GM18907 (cell line): ENCODE measurements around the gene AGAP1.

ENCODE experiments used
- ATAC-seq: cut with Tn5 transposase; IDR thresholded peaks from one replicate; pipeline ENCODE4 v1.9.1; 2021; ENCODE audit warnings: mild to moderate bottlenecking, moderate library complexity; ENCODE audit not compliant: unreplicated experiment

The AGAP1 gene

DNA sequence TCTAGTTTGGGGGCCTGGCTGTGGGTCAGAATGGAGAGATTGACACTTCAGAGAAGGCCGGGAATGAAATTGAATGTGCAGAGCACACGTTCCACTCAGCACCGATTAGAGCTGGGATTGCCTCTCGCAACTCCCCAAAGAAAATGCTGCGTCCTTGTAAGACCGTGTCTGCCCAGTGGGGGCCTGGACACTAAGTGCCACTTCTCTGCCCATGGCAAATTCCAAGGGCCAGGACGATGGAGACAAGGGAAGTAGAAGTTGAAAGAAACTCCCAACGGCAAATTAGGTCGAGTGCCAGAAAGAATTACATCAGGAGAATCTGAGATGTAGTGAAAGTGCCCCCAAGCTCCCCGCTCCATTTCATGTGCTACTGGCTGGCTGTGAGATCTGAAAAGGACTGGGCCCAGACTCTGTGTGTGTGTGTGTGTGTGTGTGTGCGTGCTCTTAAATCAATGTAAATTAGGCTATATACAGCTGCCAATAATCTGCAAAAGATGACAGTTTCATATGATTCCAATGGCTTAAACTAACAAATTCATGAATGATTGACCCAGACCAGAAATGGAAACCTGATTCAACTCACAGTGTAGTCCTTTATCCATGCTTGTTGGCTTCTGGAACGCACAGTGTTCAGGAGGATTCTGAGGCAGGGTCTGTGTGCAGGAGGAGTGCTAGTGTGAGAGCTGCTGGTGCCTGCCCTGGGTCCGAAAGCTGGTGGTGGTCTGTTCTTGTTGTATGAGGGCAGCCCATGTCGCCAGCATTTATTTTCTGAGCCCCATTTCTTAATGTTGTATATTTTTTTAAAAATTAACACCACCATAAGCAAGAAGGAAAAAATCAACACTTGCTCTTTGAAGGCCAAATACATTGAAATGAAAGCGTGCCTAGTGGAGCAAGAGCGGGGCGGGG, 234.3 kb downstream of the AGAP1 start:
- no peak for ATAC-seq

DNA sequence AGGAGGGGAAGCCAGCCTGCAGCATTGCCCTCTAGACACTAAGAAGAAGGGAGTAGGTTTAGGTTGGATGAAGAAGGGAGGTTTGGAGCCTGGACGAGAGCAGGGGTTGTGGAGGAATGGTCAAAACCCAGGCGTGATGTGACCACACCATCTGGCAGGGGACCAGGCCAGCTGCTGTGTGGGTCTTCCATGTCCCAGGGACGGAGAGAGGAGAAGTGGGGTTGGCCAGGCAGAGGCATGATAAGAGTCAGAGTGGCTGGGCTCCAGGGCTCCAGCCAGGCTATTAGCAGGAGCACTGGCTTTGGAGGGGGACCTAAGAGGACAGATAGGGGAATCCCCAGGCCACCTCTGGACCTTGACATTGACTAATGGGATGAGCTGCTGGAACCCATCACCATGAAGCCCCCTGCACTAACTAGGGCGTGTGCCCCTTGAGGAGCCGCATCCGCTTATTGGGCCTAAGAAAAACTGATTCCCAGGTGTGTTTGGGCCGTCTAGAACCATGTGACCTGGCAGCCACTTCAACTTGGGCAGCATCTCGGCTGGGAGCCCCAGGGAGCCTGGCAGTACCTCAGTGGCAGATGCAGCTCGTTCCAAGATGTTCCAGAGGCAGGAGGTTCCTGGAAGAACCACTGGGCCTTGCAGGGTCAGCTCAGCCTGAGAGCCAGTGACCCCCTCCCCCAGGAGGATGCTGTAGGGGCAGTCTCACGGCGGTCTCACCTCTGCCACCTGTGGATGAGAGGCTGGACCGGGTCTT, 235.1 kb downstream of the AGAP1 start:
- ATAC-seq, result no peak

DNA sequence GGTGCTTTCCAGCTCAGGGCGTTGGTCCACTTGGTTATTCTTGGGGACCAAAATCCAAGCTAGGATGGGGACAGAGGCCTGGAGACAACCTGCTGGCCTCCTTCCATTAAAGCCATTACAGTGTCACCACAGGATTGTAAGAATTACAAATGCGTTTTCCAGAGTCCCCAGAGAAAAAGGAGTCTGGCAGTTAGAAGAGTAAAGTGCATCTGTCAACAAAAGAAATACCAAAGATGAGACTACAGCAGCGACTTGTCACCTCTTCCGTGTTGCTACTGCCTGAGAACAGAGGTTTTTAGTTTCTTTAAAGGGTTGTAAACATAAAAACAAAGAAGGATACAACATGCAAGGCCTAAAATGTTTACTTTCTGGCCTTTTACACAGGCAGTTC, 235.7 kb downstream of the AGAP1 start:
- ATAC-seq, result no peak

DNA sequence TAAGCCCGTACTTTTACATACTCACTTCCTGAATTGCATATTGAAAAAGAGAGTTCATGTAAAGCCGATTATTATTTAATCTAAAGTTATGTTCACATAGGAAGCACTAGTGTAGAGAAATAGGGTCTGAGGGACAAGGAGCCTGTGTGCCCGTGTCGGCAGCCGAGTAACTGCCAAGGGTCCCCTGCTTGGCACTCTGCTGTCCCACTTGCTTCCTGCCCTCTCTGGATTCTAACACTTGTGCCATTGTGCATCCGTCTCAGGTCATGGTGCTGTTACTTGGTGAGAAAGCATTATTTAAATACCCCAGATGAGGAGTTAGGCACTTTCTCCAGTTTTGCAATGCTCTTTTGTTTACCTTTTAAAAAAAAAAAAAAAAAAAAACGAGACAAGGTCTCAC, 236.3 kb downstream of the AGAP1 start:
- no peak for ATAC-seq

DNA sequence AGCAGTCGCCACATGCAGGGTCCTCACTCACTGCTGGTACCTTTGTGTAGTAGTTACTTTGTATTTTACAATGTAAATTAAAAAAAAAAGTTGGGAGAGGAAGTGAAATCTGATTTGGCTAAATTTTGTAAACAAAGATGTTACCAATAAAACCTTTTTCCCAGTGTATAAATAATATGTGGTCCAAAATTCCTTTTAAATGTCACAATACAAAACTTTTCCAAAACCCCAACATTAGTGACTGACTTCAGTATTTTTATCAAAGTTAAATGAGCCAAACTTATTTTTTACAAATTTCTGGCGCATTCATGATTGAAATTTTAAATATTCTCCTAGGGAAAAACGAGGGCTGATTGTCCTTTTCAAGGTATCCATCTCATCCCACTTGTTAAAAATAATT, 239.9 kb downstream of the AGAP1 start:
- ATAC-seq, result no peak

DNA sequence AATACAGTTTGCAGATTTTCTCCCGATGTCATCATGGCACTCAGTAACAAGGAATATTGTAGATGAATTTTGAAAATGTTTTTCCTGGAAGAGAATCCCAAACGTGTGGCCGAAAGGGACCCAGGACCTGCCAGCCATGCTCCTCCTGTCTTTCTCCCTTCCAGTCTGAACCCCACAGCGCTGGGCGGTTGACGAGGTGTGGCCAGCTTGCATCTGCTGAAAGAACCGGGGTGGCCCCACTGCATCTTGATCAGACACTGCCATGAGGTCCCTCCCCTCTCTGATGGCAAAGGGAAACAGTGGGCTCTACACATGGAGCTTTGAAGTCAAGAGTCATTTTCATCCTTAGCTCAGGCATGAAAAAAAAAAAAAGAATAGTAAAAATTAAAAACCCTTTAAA, 240.3 kb downstream of the AGAP1 start:
- no peak for ATAC-seq

DNA sequence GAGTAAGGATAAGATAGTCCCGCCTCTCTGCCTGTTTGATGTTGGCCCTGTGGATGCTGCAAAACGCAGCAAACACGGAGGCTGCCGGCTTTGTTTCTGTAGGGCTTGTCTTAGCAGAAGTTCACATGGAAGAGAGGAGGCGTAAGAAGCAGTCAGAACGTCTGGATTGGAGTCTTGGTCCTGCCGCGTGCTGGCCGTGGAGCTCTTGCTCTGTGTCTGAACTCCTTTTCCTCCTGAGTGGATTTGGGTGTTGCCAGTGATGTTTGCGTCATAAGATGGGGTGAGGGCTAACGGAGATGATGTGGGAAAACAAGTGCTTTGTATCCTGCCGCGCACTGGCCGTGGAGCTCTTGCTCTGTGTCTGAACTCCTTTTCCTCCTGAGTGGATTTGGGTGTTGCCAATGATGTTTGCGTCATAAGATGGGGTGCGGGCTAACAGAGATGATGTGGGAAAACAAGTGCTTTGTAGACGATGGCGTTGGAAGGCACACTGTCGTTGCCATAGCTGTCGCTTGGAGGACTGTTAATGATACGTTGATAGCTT, 240.9 kb downstream of the AGAP1 start:
- ATAC-seq, result no peak

DNA sequence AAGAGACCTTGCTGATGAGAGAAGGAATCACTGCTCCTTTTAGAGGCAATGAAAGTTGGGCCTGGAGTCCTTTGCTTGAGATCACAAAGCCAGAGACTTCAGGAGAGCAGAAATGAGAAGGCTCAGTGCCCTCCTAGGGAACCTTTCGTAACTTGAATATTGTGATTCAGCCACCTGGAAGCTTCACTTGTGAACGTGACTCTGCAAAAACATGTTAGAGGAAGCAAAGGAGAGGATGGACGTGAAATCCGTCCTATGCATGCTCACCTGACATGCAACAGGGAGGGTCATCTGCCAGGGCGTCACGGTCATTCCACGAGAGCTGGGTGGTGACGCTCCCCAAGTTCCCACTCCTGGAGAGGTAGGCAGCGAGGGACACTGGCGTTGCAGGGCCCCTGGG, 243.6 kb downstream of the AGAP1 start:
- ATAC-seq, result no peak

DNA sequence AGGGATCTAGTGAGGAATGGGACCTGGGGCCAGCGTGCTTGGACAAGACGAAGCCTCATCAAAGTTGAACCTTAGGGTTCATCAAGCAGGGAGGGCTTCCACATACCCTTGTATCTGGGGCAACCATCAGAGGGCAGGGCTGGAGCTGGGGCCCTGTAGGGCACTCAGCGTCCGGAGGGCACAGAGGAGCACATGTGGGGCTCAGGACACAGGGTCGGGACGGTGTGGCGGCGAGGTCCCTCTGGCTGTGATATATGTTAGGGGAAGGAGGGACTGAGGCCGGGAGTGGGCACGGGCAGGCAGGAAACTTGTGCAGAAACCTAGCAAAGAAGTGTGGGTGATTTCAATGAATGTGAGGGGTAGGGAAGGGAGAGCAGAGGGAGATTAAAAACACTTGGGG, 244.0 kb downstream of the AGAP1 start:
- ATAC-seq, result no peak

DNA sequence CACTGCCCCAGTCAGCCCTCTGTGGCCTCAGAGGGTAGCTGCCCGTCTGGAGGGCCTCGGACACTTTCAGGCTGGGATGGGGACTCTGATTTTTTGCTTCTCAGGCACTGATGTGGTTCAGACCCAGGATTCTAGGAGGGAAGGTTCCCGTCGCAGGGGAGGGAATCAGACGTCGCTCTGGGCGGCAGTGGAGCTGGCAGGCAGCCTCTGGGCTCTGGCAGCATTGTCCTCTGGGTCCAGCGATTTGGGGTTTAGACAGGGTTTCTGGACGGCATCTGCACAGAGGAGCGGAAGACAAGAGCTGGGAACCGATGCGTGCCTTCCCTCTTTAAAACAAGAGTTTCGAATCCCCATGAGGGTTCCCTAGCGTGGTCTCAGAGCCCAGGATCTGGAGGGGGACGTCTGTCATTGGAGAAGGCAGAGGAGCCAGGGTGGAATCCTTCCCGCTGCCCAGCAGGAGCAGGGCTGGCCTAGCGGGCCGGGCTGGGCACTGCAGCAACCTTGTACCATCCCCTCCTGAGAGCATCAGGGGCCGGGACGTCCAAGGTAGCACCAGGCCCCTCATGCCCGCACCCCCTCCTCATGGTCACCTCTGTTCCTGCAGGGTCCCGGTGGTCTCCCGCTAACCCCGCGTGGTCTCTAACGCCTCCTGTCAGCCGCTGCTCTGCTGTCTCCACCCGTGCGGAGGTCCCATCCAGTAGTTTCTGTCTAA, 246.0 kb downstream of the AGAP1 start:
- ATAC-seq, result no peak

DNA sequence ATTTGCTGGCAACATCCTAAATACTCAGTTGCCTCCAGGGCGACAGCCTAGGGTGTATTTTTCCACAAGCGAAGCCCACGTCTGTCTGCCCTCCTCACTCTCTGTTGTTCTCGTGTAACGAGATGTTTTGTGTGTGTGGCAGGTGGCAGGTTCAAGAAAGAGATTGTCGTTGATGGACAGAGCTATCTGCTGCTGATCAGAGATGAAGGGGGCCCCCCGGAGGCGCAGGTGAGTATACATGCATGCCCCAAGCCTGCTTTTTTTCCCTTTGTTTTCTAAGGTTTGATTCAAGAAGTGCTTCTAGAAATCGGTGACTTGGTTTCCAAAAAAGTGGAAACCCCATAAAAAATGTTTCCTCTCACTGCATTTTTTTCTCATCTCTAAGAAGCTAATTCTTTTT, 247.0 kb downstream of the AGAP1 start:
- ATAC-seq, result no peak

DNA sequence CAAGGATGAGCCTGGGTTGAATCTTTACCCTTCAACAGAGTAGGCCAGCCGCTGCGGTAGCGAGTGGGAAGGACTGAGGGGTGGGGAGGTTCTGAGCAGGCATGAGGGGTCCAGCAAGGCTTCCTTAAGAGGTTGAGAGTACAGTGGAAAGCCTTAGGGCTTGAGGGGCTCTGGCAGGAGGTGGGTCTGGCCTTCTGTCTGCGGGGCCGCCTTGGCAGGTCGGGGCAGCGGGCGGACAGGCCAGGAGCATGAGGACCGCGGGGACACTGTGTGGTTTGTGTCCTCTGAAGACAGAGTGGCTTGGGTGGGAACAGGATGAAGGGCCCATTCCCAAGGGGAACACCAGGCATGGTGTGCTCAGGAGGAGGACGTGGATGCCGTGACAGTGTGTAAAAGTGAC, 250.3 kb downstream of the AGAP1 start:
- ATAC-seq, result no peak

DNA sequence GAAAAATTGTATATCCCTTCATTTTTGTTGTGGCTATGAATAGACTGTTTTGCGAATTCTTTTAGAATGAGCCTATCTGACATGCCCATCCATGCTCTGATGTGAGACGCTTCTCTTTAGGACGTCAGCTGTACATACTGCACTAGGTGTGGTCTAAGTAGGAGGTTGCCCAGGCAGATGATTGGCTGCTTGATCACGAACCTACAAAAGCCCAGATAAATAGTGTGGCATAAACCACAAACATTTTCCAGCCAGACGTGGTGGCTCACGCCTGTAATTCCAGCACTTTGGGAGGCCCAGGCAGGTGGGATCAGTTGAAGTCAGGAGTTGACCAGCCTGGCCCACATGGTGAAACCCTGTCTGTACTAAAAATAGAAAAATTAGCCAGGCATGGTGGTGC, 251.8 kb downstream of the AGAP1 start:
- no peak for ATAC-seq

DNA sequence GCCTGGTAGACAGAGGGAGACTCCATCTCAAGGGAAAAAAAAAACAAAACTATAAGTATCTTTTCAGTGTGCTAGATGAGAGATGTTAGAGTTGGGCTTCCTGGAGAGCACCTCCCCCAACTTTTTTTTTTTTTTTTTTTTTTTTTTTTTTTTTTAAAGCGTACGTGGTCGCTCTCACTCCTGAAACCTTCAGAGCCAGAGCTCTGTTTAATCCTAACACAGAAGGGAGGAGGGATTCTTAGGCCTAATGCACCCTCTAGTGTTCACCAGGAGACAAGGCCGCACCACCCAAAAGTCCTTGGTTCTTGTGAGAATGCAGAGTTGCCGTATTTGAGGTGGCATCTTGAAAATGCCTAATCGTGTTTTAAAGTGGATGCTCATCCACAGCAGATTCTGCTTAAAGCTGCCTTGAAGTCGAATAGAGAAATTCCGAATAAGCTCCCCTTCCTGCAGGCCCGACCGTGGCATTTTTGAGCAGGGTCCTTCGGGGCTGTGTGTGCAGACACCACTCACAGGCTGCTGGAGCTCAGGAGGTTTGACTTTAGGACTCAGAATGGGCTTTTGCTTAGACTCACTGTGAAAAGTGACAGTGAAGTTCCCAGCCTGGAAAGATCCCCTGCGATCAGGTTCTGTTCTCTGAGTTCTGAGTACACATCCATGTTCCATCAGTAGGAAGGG, 252.6 kb downstream of the AGAP1 start:
- ATAC-seq, result peak; percentile 60

DNA sequence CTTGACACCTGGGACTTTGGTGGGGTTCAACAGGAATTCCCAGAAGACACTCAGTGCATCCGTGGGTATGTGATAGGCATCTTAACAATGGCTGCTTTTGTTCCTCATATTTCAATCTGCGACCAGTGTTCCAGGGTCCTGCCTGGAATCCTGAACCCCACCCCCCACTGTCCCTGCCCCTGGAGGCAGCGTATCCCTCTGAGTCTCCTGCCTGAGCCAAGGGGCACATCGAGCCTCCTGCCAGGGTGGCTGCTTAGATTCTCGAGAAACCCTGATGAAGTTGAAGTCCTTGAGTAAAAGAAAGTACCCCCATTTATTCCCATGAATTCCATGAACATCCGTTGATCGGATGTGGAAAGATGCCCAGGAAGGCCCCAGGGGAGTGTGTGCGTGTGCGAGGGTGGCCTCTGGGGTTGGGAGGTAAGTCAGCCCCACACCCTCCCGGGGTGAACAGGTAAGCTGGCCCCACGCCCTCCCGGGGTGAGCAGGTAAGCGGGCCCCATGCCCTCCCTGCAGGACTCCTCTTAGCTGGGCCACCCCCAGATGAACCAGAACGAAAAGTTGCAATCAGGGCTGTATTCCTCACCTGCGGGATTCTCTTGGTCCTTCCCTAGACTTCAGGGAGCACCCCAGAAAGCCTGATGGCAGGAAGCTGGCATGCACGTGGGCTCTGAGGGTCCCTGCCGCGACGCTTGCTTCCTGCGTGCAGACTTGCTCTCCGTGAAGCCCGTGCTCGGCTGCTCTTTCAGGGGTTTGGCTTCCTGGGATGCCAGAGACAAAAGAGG, 253.3 kb downstream of the AGAP1 start:
- ATAC-seq, result no peak

DNA sequence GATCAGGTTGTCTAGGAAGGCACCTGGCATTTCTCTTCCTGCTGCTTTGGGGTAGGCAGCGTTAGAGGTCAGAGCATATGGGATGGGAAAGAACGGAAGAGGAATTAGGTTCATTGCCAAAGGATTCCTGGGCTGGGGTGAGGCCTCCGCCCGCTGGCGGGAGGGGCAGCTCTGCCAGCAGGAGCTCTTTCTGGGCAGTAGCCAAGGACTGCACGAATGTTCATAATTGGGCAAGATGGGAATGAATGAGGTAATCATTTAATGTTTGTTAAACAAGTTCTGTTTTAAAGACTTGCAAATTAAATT, 253.9 kb downstream of the AGAP1 start:
- no peak for ATAC-seq

DNA sequence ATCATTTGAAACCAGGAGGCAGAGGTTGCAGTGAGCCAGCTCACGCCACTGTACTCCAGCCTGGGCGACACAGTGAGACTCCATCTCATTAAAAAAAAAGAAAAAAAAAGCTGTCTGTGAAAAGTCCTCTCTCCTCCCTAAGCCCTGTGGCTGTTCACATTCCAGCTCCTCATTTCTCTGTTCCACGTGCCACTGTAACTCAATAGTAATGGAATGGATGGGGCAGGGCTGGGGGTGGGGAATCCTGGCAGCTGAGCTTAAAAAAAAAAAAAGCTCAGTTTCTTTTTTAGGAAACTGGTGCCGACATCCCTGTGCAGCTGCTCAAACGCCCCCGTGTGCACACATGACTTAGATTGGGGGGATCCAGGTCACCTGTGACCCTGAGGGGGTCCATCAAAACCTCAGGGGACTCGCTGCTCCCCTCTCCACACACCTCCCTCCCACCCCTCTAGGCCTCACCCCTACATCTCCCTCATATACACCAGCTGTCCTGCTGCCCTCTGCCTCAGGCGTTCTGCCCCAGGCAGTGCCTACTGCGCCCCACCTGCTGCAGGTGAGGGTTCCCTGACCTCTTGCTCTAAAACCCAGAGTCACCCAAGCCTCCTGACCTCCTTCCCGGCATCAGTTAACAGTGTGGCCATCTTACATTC, 255.4 kb downstream of the AGAP1 start:
- no peak for ATAC-seq

DNA sequence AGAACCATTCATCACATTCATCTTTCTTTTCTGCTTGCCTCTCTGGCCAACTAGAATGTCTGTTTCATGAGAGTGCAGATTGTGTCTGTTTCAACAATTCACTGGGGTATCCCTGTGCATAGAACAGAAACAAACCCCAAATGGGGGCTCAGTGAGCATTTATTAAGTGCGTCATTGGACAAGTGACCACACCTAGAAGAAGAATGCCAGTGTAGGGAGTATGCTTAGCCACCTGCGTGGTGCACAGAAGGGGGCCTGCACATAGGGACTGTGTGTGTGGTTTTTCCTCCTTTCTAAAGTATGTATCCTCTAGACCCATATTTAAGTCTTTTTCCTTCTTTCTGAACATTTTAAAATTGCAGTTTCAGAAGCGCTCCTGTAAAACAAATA, 255.9 kb downstream of the AGAP1 start:
- no peak for ATAC-seq

DNA sequence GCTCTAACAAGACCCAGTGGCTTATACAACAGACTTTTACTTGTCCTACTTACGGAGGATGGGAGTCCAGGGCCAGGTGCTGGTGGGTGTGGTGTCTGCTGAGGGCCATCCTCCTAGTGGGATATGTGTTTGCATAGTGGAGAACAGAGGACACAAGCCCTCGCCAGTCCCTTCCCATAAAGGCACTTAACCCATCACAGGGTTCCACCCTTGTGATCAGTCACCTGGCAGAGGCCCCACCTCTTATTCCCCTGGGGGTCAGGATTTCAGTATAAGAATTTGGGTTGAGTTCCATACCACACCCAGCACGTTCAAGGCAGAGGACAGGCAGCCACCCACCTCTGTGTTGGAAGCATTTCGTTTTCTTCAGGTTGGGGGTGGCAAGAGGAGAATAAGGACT, 259.0 kb downstream of the AGAP1 start:
- ATAC-seq, result no peak
